Esophagus muscularis mucosa (tissue), 4 donors: ENCODE data around the gene CXorf58. TPM values are rescaled to one million over a fixed set of nuclear protein-coding genes. Genes with fewer than 3 reads are reported as not detected.

Experiments
- DNase-seq: peaks from one replicate; pipeline ENCODE4 v3.0.0-alpha.2; 2017; ENCODE audit errors: extremely low spot score
- H3K27ac ChIP-seq, 4 donors: fragments of 200-600 bp; sonication (generic); replicated peaks in 1 of 4; 1 replicate in 3 of 4; 2 replicates in 1 of 4; pipeline ENCODE4 v1.5.1; 2016 to 2019; ENCODE audit warnings: mild to moderate bottlenecking in 1 of 4
- H3K27me3 ChIP-seq, 4 donors: fragments of 200-600 bp; sonication (generic); one replicate each; pipeline versions ENCODE4 v1.5.1 to v1.6.0; 2016 to 2019
- H3K36me3 ChIP-seq, 4 donors: fragments of 200-600 bp; sonication (generic); one replicate each; pipeline ENCODE4 v1.5.1; 2016 to 2019
- H3K4me1 ChIP-seq, 4 donors: fragments of 200-600 bp; sonication (generic); one replicate each; pipeline ENCODE4 v1.5.1; 2016 to 2019
- H3K4me3 ChIP-seq, 4 donors: fragments of 200-600 bp; sonication (generic); 1 replicate in 2 of 4; 2 replicates in 2 of 4; pipeline ENCODE4 v1.5.1; 2016 to 2019; ENCODE audit warnings: mild to moderate bottlenecking in 4 of 4, moderate library complexity in 1 of 4
- H3K9me3 ChIP-seq, 4 donors: fragments of 200-600 bp; sonication (generic); 1 replicate in 3 of 4; 2 replicates in 1 of 4; pipeline ENCODE4 v1.5.1; 2016 to 2019
- CTCF ChIP-seq, 3 experiments: fragments of 200-600 bp in 2 of 3; fragments of 450-650 bp in 1 of 3; sonication (generic) in 2 of 3; IDR thresholded peaks; one replicate each; pipeline ENCODE4 v1.5.1; 2017 to 2019; ENCODE audit warnings: antibody characterized with exemption in 3 of 3, mild to moderate bottlenecking in 2 of 3, moderate library complexity in 1 of 3
- EP300 ChIP-seq: sonication (generic); formaldehyde crosslinking; IDR thresholded peaks from one replicate; pipeline ENCODE4 v1.6.1; 2017; ENCODE audit warnings: antibody characterized with exemption
- POLR2A ChIP-seq: fragments of 450-650 bp; IDR thresholded peaks from one replicate; pipeline ENCODE4 v1.6.1; 2017; ENCODE audit warnings: antibody characterized with exemption, moderate library complexity, mild to moderate bottlenecking, low read depth
- POLR2AphosphoS5 ChIP-seq, 2 donors: sonication (generic); formaldehyde crosslinking; IDR thresholded peaks; one replicate each; pipeline ENCODE4 v1.6.1; 2017; ENCODE audit warnings: antibody characterized with exemption in 2 of 2
- WGBS: methylation state at CpG from one replicate; pipeline ENCODE4 v1.1.5; 2018; 5-methylcytosine and 5-hydroxymethylcytosine counted together
- intact Hi-C: fragments of 100-400 bp; cut with DNase I; formaldehyde crosslinking; loops from one replicate; pipeline ENCODE4 v1.15.1; 2023
- total RNA-seq, 4 donors: library from RNA; depleted of rRNA; stranded (reverse); fragments of >200 nt; gene quantifications; one replicate each; pipeline versions ENCODE4 v1.1.0 to v1.2.1, GENCODE V29; 2016

CXorf58 gene
- total RNA-seq, 4 donors from 2014 or later, result 0.29 TPM; not detected in 3

GRCh38 chrX:23978491-23978890, 70.7 kb downstream of the CXorf58 start:
- intact Hi-C loops, result no loop called here
- WGBS, result 67% methylated on average over 4 of the region's 4 CpGs
- TF ChIP-seq CTCF (IDR thresholded peaks at IDR 0.05) (no peak), EP300 (no peak), POLR2A (no peak), POLR2AphosphoS5 (IDR thresholded peaks at IDR 0.05) (no peak)
- H3K27ac ChIP-seq, result no peak overlapping the region
- H3K4me3 ChIP-seq, result no peak overlapping the region
- H3K27me3 ChIP-seq, result no peaks in the 10 kb centered on the region
- H3K4me1 ChIP-seq, result peaks cover 0 to 12% (median 4%) of the 10 kb centered on the region in 4 donors
- H3K36me3 ChIP-seq, result no peaks in the 10 kb centered on the region
- no peaks in the 10 kb centered on the region for H3K9me3 ChIP-seq
- no peak for DNase-seq

GRCh38 chrX:23980011-23980441, 72.2 kb downstream of the CXorf58 start:
- H3K9me3 ChIP-seq, result no peaks in the 10 kb centered on the region
- TF ChIP-seq POLR2AphosphoS5 (IDR thresholded peaks at IDR 0.05) (no peak), CTCF (IDR thresholded peaks at IDR 0.05) (no peak), EP300 (no peak), POLR2A (no peak)
- H3K27me3 ChIP-seq, result no peaks in the 10 kb centered on the region
- no peak overlapping the region for H3K4me3 ChIP-seq
- H3K27ac ChIP-seq, result peak overlapping the region in 2 of 4 donors; percentile 20 to 36
- peaks cover 0 to 21% (median 4%) of the 10 kb centered on the region in 4 donors for H3K4me1 ChIP-seq
- DNase-seq, result no peak
- intact Hi-C loops, result no loop called here
- 59% methylated on average over 5 of the region's 5 CpGs for WGBS
- H3K36me3 ChIP-seq, result no peaks in the 10 kb centered on the region

- no peak overlapping the region for H3K27ac ChIP-seq
- peaks cover 0 to 21% (median 4%) of the 10 kb centered on the region in 4 donors for H3K4me1 ChIP-seq
- H3K9me3 ChIP-seq, result no peaks in the 10 kb centered on the region
- DNase-seq, result no peak
- no peak overlapping the region for H3K4me3 ChIP-seq
- H3K36me3 ChIP-seq, result no peaks in the 10 kb centered on the region
- no peak for TF ChIP-seq CTCF (IDR thresholded peaks at IDR 0.05)
- no peak for TF ChIP-seq EP300
- no peak for TF ChIP-seq POLR2A
- TF ChIP-seq POLR2AphosphoS5 (IDR thresholded peaks at IDR 0.05), result no peak
- H3K27me3 ChIP-seq, result no peaks in the 10 kb centered on the region
- intact Hi-C loops, result no loop called here
- WGBS, result 71% methylated on average over 4 of the region's 4 CpGs
These were observed 73.4 kb downstream of the CXorf58 start for GRCh38 chrX:23981222-23981621.

- H3K9me3 ChIP-seq, result no peaks in the 10 kb centered on the region
- 79% methylated on average over 2 of the region's 2 CpGs for WGBS
- no peaks in the 10 kb centered on the region for H3K36me3 ChIP-seq
- TF ChIP-seq EP300 (no peak), CTCF (IDR thresholded peaks at IDR 0.05) (no peak), POLR2AphosphoS5 (IDR thresholded peaks at IDR 0.05) (no peak)
- no peak overlapping the region for H3K4me3 ChIP-seq
- H3K27me3 ChIP-seq, result no peaks in the 10 kb centered on the region
- H3K27ac ChIP-seq, result no peak overlapping the region
- peaks cover 0 to 21% (median 4%) of the 10 kb centered on the region in 4 donors for H3K4me1 ChIP-seq
- intact Hi-C loops, result no loop called here
- no peak for DNase-seq
These were observed 73.9 kb downstream of the CXorf58 start for GRCh38 chrX:23981711-23982110.

GRCh38 chrX:23982891-23983290, 75.1 kb downstream of the CXorf58 start:
- no peak for DNase-seq
- H3K9me3 ChIP-seq, result no peaks in the 10 kb centered on the region
- intact Hi-C loops, result no loop called here
- no peaks in the 10 kb centered on the region for H3K27me3 ChIP-seq
- no peak for TF ChIP-seq EP300
- no peak for TF ChIP-seq POLR2A
- no peak for TF ChIP-seq POLR2AphosphoS5 (IDR thresholded peaks at IDR 0.05)
- TF ChIP-seq CTCF (IDR thresholded peaks at IDR 0.05), result no peak
- H3K27ac ChIP-seq, result no peak overlapping the region
- 63% methylated on average over 1 of the region's 1 CpG for WGBS
- peaks cover 0 to 21% (median 4%) of the 10 kb centered on the region in 4 donors for H3K4me1 ChIP-seq
- H3K36me3 ChIP-seq, result peaks cover 0 to 7% (median 4%) of the 10 kb centered on the region in 4 donors
- no peak overlapping the region for H3K4me3 ChIP-seq
